ENCODE measurements around the gene GMCL2. TPM values are rescaled to one million over a fixed set of nuclear protein-coding genes. Genes with fewer than 3 reads are reported as not detected.

Gene GMCL2
- total and polyA plus RNA-seq, 9 of the 15 experiments (the other 6 are each of a cell fraction or from before 2014, with no cell fraction given) = 0.04 TPM; not detected in 8

GRCh38 chr5:178208540-178209227 is 21.5 kb upstream of the GMCL2 start (continued):
- TF ChIP-seq ZNF740 (CRISPR knock-in tag; IDR thresholded peaks at IDR 0.05) (peak; percentile 32; the same call in 1 of the 2 replicates), ZNF740 (tag; IDR thresholded peaks at IDR 0.05) (no peak), PYGO2 (tag; IDR thresholded peaks at IDR 0.05) (no peak), MECOM (CRISPR knock-in tag; IDR thresholded peaks at IDR 0.05) (no peak), PRDM10 (IDR thresholded peaks at IDR 0.05; ENCODE audit: partially characterized antibody) (peak; percentile 31), CTCF (IDR thresholded peaks at IDR 0.05 in 2 of 3, conservative IDR thresholded peaks at IDR 0.05 in 1 of 3; ENCODE audit: insufficient read depth in 2 of 3, low read depth in 1 of 3, low read length in 3 of 3) (peak; percentile 30 to 36 (median 36); a peak in 5 of 6 replicates)

Measured in K562 (cell line).